Stimulated activated naive B cell treated with anti-CD40 and anti-IgM and Interleukin-4, amounts not matched to agents 10 μg/mL and 1 μg/mL and 100 μg/mL, for 72 hours (primary cell): ENCODE data around the gene C14orf93.

Source experiments
- ATAC-seq, 2 donors: fragments of 150-1000 bp; cut with Tn5 transposase; replicated peaks; 2 replicates each; pipeline ENCODE4 v1.10.0; 2021; ENCODE audit warnings: moderate library complexity in 1 of 2
- DNase-seq: peaks from one replicate; pipeline ENCODE4 v3.0.0; 2021
- H3K27ac Mint-ChIP-seq: one replicate; pipeline ENCODE4 v1.8.0; 2022; ENCODE audit warnings: mild to moderate bottlenecking, mixed read lengths
- H3K27me3 Mint-ChIP-seq, 2 donors: one replicate each; pipeline ENCODE4 v1.8.0; 2022; ENCODE audit warnings: mixed read lengths in 2 of 2
- H3K36me3 Mint-ChIP-seq, 2 donors: one replicate each; pipeline ENCODE4 v1.8.0; 2022; ENCODE audit warnings: mixed read lengths in 2 of 2, mild to moderate bottlenecking in 1 of 2
- H3K4me1 Mint-ChIP-seq, 2 donors: one replicate each; pipeline ENCODE4 v1.8.0; 2022; ENCODE audit warnings: mixed read lengths in 2 of 2, mild to moderate bottlenecking in 1 of 2
- H3K4me3 Mint-ChIP-seq, 2 donors: one replicate each; pipeline ENCODE4 v1.8.0; 2022; ENCODE audit warnings: mild to moderate bottlenecking in 2 of 2, mixed read lengths in 2 of 2, moderate library complexity in 1 of 2
- H3K9me3 Mint-ChIP-seq, 2 donors: one replicate each; pipeline ENCODE4 v1.8.0; 2022; ENCODE audit warnings: mixed read lengths in 2 of 2, mild to moderate bottlenecking in 1 of 2

The C14orf93 gene, protein sequence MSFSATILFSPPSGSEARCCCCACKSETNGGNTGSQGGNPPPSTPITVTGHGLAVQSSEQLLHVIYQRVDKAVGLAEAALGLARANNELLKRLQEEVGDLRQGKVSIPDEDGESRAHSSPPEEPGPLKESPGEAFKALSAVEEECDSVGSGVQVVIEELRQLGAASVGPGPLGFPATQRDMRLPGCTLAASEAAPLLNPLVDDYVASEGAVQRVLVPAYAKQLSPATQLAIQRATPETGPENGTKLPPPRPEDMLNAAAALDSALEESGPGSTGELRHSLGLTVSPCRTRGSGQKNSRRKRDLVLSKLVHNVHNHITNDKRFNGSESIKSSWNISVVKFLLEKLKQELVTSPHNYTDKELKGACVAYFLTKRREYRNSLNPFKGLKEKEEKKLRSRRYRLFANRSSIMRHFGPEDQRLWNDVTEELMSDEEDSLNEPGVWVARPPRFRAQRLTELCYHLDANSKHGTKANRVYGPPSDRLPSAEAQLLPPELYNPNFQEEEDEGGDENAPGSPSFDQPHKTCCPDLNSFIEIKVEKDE

GRCh38 chr14:23009939-23010726, at the start of gene C14orf93:
Gene C14orf93 (minus strand): TSS chr14:23010143. CDS start chr14:22999023, 11,120 bp downstream.
- peak; percentile 41 to 48 for ATAC-seq
- H3K27me3 Mint-ChIP-seq = no peaks in the 10 kb centered on the region
- H3K27ac Mint-ChIP-seq = peak within 1 kb of the TSS; percentile 99
- peaks cover 14 to 33% of the 10 kb centered on the region in 2 donors for H3K4me1 Mint-ChIP-seq
- H3K9me3 Mint-ChIP-seq = peaks cover 0 to 2% of the 10 kb centered on the region in 2 donors
- peak within 1 kb of the TSS; percentile 91 to 98 for H3K4me3 Mint-ChIP-seq
- DNase-seq = peak; percentile 64
- H3K36me3 Mint-ChIP-seq = no peaks in the 10 kb centered on the region

GRCh38 chr14:23058654-23059504, 48.9 kb upstream of the C14orf93 start:
- no peaks in the 10 kb centered on the region for H3K9me3 Mint-ChIP-seq
- H3K4me1 Mint-ChIP-seq = peaks cover 25 to 31% of the 10 kb centered on the region in 2 donors
- H3K27me3 Mint-ChIP-seq = no peaks in the 10 kb centered on the region
- DNase-seq (no peak), ATAC-seq (no peak)
- H3K36me3 Mint-ChIP-seq = peaks cover 29 to 38% of the 10 kb centered on the region in 2 donors
- H3K27ac Mint-ChIP-seq = peak overlapping the region; percentile 70
- H3K4me3 Mint-ChIP-seq = peak overlapping the region in 1 of 2 donors; percentile 55

DNA sequence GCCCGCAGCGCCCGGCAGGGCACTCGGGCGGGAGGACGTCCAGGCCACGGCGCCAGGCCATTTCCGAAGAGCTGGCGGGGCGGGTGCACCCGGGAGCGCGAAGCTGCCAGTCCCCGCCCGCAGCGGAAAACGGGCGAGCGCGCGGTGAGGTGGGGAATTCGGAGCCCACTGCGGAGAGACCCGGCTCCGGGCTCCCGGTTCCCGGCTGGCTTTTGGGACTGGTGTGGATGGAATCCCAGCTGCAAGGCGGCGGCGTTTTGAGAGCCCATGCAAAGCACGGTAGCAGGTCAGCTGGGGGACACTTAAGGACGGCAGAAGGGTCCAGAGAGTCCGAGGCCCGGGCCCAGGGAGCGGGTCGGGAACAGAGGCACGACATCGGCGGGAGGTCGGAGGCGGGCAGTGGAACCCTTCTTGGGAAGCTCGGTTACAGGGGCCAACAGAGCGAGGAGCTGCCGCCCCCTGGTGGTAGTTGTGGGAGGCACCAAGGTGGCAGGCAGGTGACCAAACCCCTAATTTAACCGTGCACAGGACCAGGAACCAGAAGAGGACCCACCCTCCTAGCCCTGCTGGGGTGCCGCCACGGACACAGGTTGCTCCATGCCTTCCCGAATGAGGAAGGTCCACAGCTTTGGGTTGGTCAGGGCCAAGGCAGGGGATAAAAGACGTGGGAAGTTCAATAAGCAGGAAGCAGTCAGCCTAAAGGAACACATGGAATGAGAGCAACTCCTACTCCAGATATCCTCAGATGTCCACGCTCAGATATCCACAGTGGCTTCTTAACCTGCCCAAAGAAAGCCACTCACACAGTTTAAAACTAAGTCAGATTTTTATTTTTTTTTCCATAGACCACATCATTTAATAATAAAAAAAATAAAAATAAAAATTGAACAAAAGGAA, 48.1 kb upstream of the C14orf93 start:
- peak overlapping the region; percentile 77 for H3K27ac Mint-ChIP-seq
- H3K27me3 Mint-ChIP-seq = no peaks in the 10 kb centered on the region
- H3K9me3 Mint-ChIP-seq = no peaks in the 10 kb centered on the region
- H3K36me3 Mint-ChIP-seq = peaks cover 24 to 32% of the 10 kb centered on the region in 2 donors
- peak overlapping the region; percentile 84 to 89 for H3K4me3 Mint-ChIP-seq
- peak; percentile 70 to 79 for ATAC-seq
- peak; percentile 74 for DNase-seq
- peaks cover 25 to 31% of the 10 kb centered on the region in 2 donors for H3K4me1 Mint-ChIP-seq

DNA sequence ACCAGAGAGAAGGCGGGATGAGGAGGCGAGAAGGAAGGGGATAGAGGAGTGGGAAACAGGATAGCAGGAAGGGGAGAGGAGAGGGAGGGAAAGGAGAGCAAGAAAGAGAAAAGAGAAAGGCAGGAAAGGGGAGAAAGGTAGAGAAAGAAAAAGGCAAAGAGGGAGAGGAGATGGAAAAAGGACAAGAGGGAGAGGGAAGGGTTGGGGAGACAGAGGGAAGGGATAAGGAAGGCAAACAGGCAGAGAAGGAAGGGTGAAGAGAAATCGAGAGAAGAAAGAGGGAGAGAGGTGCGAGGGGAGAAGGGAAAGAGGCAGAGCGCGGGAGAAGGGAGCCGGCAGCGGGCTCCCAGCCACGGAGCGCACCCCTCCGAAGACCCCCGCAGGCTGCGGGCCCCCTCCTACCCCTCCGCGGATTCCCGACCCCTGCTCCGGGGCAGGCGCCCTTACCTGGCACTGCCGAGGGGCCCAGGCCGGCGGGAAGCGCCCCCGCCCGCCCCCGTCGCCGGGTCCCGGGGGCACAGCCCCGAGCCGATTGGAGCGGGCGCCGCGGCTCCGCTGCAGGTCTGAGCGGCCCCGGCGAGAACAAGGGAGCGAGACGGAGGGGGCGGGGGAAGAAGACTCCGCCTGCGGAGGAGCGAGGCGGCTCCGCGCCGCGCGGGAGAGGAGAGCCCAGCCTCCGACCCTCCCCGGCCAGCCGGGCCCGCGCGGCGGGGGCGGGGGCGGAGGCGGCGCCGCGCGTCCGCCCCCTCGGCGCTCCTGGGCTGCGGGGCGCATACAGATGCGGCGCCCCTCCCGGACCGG, 47.2 kb upstream of the C14orf93 start, which contains the start of gene CDH24:
CDH24 (minus strand) TSS at position 565 of the 801 bp plus-strand sequence. CDS start 1,787 bp downstream, outside the sequence.
- DNase-seq (peak; percentile 46), ATAC-seq (peak; percentile 71 to 73)
- H3K27ac Mint-ChIP-seq = peak within 1 kb of the TSS; percentile 81
- peaks cover 24% of the 10 kb centered on the region in 2 donors for H3K36me3 Mint-ChIP-seq
- H3K4me3 Mint-ChIP-seq = peak within 1 kb of the TSS; percentile 84 to 89
- H3K9me3 Mint-ChIP-seq = no peaks in the 10 kb centered on the region
- H3K4me1 Mint-ChIP-seq = peaks cover 25 to 31% of the 10 kb centered on the region in 2 donors
- no peaks in the 10 kb centered on the region for H3K27me3 Mint-ChIP-seq

DNA sequence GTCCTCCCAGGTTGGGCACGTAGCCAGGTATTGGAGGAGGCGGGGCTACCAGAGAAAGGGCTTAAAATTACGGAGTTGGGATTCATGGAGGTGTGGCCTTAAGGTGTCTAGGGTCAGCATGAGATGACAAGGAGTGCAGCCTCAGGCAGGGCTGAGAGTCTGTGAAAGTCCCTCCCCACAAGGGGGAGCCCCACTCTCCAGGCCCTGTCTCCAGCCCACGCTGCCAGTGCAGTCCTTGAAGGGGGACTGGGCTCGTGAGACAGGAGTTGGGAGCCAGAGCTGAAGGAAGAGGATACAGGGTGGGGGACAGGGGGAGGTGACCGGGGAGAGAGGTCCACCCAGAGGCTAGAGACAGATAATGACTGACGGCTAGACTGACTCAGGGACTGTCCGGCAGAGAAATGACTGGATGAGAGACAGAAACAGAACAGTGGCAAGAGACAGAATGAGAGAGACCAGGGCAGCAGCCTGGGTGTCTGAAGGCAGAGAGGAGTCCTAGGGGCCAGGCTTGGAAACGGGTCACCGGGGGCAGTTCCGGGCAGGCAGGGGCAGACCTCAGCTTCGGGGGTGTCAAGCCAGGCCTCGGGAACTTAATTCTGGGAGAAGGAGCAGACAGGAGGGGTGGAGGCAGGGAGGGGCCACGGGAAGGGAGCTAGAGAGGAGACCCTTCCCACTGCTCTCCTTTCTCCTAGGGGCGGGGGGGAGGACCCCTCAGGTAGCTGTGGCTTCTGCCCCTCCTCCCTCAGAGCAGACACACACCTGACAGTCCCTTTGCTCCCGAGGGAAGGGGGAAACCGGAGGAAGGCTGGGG, 46.4 kb upstream of the C14orf93 start:
- H3K27me3 Mint-ChIP-seq = no peaks in the 10 kb centered on the region
- peak overlapping the region; percentile 80 to 84 for H3K4me3 Mint-ChIP-seq
- peaks cover 19 to 22% of the 10 kb centered on the region in 2 donors for H3K36me3 Mint-ChIP-seq
- peaks cover 25 to 31% of the 10 kb centered on the region in 2 donors for H3K4me1 Mint-ChIP-seq
- DNase-seq (peak; percentile 61), ATAC-seq (peak; percentile 77 to 79)
- H3K27ac Mint-ChIP-seq = peak overlapping the region; percentile 81
- H3K9me3 Mint-ChIP-seq = no peaks in the 10 kb centered on the region

DNA sequence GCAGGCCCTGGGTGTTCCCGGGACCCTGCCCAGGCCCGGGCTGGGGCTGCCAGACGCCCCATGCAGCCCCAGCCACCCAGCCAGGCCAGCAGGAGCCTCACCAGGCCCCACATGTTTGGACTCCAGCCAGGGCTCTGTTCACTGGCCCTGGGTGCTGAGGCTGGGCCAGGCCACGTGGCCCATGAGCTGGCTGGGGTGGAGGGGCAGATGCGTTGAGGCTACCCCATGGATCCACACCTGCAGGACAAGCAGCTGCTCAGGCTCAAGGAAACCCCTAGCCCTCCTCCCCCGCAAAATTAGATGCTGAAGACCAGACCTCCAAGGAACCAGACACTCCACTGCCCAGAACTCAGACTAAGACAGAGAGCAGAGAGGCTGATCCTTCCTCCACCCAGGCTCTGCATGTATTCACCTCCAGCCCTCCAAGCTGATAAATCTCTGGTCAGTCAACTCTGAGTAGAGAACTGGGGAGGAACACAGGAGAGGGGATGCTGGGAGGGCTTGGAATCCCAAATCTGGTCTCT, 45.7 kb upstream of the C14orf93 start:
- Mint-ChIP-seq H3K4me3 (peak overlapping the region; percentile 80 to 84), H3K4me1 (peaks cover 25 to 31% of the 10 kb centered on the region in 2 donors), H3K9me3 (no peaks in the 10 kb centered on the region), H3K27me3 (no peaks in the 10 kb centered on the region), H3K36me3 (peaks cover 13 to 16% of the 10 kb centered on the region in 2 donors), H3K27ac (peak overlapping the region; percentile 81)
- no peak for DNase-seq
- ATAC-seq = peak in 1 of 2 donors; percentile 4

DNA sequence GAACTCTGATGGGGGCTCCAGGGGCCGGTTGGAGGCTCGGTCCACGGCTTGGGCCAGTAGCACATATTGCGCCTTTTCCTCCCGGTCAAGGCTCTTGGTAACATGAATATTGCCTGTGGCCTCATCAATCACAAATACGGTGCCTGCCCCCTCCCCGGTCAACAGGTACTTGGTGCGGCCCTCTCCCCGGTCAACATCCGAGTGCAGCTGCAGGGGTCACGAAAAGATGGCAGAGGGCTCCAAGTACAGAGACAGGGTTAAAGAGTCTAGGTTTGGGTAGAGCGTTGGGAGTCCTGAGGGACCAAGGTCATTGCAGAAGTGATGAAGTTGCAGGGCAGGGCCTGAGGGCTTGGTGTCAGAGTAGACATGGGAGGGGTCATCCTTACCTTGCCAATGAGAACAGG, 45.2 kb upstream of the C14orf93 start:
- Mint-ChIP-seq H3K27me3 (no peaks in the 10 kb centered on the region), H3K27ac (no peak overlapping the region), H3K4me1 (peaks cover 25 to 31% of the 10 kb centered on the region in 2 donors), H3K4me3 (no peak overlapping the region), H3K9me3 (no peaks in the 10 kb centered on the region), H3K36me3 (peaks cover 12 to 16% of the 10 kb centered on the region in 2 donors)
- DNase-seq (no peak), ATAC-seq (no peak)

GRCh38 chr14:23054000-23054811, 44.3 kb upstream of the C14orf93 start:
- Mint-ChIP-seq H3K27me3 (no peaks in the 10 kb centered on the region), H3K36me3 (peaks cover 7 to 10% of the 10 kb centered on the region in 2 donors), H3K4me3 (no peak overlapping the region), H3K9me3 (no peaks in the 10 kb centered on the region), H3K27ac (no peak overlapping the region), H3K4me1 (peaks cover 21 to 28% of the 10 kb centered on the region in 2 donors)
- no peak for ATAC-seq
- DNase-seq = no peak

DNA sequence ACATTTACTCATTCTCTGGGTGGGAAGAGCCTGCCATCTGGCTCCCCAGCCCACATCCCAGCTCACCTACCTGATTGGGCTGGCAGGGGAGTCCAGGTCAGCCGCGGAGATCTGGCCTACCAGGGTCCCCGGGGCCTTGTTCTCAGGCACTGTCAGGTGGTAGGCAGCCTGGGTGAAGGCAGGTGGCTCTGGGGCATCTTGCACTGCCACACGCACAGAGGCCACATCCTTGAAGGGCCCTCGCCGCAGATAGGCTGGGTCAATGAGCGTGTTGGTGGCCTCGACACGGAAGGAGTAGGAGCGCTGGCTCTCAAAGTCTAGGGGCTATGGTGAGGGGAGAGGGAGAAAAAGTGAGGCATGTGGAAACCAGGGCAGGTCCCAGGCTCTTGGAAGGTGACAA, 43.5 kb upstream of the C14orf93 start:
- no peaks in the 10 kb centered on the region for H3K27me3 Mint-ChIP-seq
- ATAC-seq = no peak
- peaks cover 19 to 21% of the 10 kb centered on the region in 2 donors for H3K4me1 Mint-ChIP-seq
- H3K4me3 Mint-ChIP-seq = no peak overlapping the region
- DNase-seq = no peak
- H3K36me3 Mint-ChIP-seq = peaks cover 3 to 4% of the 10 kb centered on the region in 2 donors
- H3K9me3 Mint-ChIP-seq = no peaks in the 10 kb centered on the region
- no peak overlapping the region for H3K27ac Mint-ChIP-seq

DNA sequence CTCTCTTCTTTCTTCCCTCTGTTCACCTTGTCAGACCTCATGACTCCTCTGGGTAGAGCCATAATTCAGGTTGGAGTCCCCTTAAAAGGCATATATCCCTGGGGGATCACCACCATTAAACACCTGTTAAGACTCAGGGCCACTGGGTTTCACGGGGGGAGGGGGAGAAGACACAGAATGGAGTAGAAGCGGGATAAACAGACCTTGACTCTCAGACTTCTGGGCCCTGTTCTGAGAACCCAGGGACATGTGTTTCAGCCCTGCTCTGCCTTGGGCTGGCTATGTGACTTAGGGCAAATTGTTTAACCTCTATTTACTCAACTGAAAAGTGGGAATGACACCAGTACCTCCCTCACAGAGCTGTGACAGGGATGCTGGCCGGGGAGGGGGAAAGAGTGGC, 42.7 kb upstream of the C14orf93 start:
- Mint-ChIP-seq H3K4me3 (no peak overlapping the region), H3K27ac (no peak overlapping the region), H3K4me1 (peaks cover 15 to 16% of the 10 kb centered on the region in 2 donors), H3K9me3 (no peaks in the 10 kb centered on the region), H3K27me3 (peaks cover 0 to 1% of the 10 kb centered on the region in 2 donors), H3K36me3 (no peaks in the 10 kb centered on the region)
- ATAC-seq = no peak
- DNase-seq = no peak

- Mint-ChIP-seq H3K27ac (no peak overlapping the region), H3K27me3 (peaks cover 0 to 6% of the 10 kb centered on the region in 2 donors), H3K4me3 (no peak overlapping the region), H3K36me3 (peaks cover 0 to 4% of the 10 kb centered on the region in 2 donors), H3K4me1 (peaks cover 15% of the 10 kb centered on the region in 2 donors), H3K9me3 (no peaks in the 10 kb centered on the region)
- DNase-seq (no peak), ATAC-seq (no peak)
Measured at GRCh38 chr14:23052182-23052623, 42.3 kb upstream of the C14orf93 start.
